GM21423 (cell line): ENCODE measurements around the gene ZNF273.
"Not testable (repeated sequence)": the region's sequence is repeated elsewhere in the genome, so short reads cannot be mapped to it uniquely, and the experiment has no call there.

Source experiments
- ATAC-seq: cut with Tn5 transposase; IDR thresholded peaks from one replicate; pipeline ENCODE4 v1.9.1; 2021; ENCODE audit warnings: mild to moderate bottlenecking, moderate library complexity; ENCODE audit not compliant: unreplicated experiment

ZNF273 gene

DNA sequence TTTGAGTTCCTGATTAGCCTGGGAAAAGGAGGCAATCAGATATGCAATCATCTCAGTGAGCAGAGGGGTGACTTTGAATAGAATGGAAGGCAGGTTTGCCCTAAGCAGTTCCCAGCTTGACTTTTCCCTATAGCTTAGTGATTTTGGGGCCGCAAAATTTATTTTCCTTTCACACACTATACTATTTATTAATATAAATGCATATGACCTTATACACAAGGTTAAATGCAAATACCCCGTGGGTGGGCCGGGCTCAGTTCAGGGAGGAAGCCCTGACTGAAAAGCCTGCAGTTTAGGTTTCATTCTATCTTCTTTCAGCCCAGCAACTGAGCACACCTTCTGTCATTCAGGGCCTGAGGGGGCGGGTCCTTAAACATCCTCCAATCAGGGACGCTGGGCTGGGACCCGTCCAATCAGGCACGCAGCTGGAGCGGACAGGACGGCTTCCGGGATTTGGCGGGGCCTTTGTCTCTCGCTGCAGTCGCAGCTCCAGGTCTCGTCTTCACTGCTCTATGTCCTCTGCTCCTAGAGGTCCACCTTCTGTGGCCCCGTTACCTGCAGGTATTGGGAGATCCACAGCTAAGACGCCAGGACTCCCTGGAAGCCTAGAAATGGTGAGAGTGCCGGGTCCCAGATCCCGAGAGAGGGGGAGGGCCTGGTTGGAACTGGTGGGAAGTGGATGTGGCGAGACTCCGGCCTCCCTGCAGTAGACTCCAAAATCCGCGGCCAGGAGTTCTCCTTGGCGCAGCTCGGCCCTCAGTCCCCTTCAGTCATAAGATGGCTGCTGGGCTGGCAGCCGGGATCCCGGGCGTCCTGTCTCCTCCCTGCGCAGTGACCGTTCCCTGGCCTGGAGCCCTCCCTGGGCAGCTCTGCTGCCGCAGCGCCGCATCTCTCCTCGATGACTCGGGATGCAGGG is at the start of gene ZNF273:
TSS of gene ZNF273 (plus strand) at position 468 of the 916 bp plus-strand sequence. CDS start at position 513, 45 bp downstream.
- peak; percentile 99 for ATAC-seq

GRCh38 chr7:64853679-64854078 is 49.4 kb upstream of the ZNF273 start:
- ATAC-seq = no peak

DNA sequence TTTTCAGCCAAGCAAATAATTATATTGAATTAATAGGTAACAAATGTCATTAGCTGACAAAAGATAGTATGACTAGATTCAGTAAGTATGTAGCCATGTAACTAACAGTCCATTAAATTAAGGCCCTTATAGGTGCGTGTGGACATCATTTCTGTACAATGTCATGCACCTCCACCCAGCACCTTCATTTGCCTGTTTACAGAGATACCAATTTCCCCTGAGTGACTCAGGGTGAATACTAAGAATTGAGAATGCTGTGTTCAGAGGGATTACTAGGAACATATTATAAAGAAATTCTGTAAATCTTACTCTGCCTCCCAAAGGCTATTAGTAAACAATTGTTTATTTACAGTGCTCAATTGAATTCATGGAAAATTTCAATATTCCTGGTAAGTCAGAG is 48.1 kb upstream of the ZNF273 start:
- no peak for ATAC-seq

- ATAC-seq = no peak
Measured at GRCh38 chr7:64863021-64863420, 40.1 kb upstream of the ZNF273 start.

GRCh38 chr7:64863530-64863929 is 39.5 kb upstream of the ZNF273 start:
- not testable (repeated sequence) for ATAC-seq

GRCh38 chr7:64863969-64864368 is 39.1 kb upstream of the ZNF273 start:
- ATAC-seq = no peak

GRCh38 chr7:64867863-64868440 is 35.1 kb upstream of the ZNF273 start:
- no peak for ATAC-seq

GRCh38 chr7:64868499-64868898 is 34.6 kb upstream of the ZNF273 start:
- ATAC-seq = no peak

DNA sequence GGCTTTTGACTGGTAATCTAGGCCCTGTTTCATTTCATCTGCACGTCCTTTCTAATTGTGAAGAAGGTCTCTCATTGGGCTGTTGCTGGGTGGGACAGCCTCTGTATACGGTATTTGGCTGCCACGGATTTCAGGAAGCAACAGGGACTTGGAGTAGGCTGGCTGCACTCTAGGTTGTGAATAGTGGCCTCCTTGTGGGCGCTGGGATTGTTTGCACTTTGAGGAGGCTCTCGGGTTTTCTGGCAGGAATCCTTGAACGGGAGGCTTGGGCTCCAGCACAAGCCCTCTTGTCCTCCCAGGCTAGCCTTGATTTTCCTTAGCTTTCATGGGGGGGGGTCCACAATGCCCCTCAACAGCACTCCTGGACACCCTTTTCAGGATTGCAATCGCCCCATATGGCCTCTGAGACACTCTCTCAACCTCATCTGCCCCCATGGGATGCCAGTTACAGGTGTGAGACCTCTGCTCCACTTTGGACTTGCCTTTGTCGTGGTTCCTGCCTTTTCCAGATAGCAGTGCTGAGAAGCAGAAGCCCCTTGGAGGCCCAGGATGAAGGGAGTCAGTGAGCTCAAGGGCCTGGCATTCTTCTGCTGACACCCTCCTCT is 33.9 kb upstream of the ZNF273 start:
- no peak for ATAC-seq

- no peak for ATAC-seq
Measured at GRCh38 chr7:64869912-64870562, 33.0 kb upstream of the ZNF273 start.

- ATAC-seq = no peak
Measured at GRCh38 chr7:64870656-64871055, 32.4 kb upstream of the ZNF273 start.

DNA sequence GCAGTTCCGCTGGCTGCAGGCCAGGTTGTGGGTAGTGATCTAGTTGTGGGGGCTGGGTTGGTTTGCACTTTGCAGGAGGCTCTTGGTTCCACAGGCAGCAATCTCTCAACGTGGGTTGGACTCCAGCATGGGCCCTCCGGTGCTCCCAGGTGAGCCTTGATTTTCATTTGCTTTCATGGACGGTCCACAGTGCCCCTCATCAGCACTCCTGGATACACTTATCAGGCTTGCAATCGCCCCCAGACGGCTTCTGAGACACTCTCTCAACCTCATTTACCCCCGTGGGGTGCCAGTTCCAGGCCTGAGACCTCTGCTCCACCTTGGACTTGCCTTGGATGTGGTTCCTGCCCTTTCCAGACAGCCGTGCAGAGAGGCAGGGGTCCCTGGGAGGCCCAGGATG is 31.3 kb upstream of the ZNF273 start:
- no peak for ATAC-seq

DNA sequence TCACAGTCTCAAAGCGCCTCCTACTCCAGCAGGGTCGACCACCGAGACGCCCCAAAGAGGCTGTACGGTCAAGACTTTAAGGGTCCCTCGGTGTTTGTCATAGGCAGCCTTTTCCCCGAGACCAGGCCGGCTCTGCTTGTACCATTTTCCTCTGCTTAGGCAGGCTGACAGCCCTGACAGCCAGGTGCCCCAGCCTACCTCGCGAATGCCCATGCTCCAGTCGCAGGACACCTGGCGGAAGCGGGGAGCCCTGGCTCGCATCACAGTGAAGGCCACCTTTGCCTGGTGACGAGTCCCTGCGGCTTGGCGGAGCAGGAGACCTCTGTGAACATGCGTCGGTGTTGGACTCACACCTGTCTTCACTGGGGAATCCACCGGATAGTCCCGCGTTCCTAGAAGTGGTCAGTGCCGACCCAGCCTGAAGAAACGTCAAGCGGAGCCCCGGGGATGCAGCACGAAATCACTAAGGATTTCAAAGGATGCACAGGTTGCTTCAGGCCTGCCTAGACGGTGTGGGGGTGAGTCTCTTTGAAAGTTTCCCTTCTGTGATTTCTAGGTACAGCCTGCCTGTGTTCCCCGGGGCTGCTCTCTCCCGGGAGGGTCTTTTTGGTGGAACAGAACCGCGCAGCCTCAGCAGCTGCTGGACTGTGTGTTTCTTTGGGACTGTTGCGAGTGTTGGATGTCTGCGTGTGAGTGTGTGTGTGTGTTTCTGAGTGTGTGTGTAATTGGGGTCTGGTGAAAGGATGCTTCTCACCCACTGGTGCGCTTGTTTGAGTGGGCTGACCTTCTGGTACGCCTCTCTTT is 30.5 kb upstream of the ZNF273 start:
- ATAC-seq = no peak

DNA sequence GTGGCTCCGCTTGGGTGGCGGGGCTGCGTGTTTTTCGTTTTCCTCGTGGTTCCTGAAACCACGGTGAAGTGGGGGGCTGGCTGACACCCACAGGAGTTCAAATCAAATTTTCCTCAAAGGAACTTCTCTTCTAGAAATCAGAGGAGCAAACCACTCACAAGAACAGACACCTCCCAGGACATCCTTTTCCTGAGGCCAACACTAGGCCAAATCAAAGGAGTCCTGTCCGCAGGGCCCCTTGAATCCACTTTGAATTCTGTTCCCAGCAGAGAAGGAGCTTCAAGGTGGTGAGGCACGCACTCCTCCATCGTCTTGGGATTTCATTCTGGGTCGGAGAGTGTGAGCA is 29.9 kb upstream of the ZNF273 start:
- no peak for ATAC-seq

- no peak for ATAC-seq
Measured at GRCh38 chr7:64873517-64873916, 29.6 kb upstream of the ZNF273 start.

DNA sequence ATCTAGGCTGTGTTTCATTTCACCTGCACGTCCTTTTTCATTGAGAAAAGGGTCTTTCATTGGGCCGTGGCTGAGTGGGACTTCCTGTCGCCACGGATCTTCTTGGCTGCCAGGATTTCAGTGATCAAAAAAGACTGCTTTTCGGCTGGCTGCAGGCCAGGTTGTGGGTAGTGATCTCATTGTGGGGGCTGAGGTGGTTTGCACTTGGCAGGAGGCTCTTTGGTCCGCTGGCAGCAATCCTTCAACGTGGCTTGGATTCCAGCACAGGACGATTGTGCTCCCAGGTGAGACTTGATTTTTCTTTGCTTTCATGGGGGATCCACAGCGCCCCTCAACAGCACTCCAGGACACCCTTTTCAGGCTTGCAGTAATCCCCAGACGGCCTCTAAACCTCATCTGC is 29.0 kb upstream of the ZNF273 start:
- ATAC-seq = no peak

DNA sequence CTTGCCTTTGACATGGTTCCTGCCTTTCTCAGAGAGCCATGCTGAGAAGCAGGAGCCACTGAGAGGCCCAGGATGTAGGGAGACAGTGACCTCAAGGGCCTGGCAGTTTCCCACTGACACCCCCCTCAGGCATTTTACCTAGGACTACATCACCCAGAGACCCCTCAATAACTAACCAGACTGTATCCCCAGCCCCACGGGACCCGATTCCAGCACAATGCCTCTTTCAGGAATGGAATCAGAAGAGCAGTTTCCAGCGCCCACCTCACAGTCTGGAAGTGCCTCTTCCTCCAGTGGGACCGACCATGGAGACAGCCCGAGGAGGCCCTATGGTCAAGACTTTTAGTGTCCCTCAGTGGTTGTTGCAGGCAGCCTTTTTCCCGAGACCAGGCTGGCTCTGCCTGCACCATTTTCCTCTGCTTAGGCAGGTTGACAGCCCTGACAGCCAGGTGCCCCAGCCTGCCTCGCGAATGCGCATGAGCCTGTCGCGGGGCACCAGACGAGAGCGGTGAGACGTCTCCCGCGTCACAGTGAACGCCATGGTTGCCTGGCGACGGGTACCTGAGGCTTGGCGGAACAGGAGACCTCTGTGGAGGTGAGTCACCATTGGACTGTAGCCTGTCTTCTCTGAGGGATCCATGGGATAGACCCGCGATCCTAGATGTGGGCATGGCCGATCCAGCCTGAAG is 28.4 kb upstream of the ZNF273 start:
- ATAC-seq = no peak

DNA sequence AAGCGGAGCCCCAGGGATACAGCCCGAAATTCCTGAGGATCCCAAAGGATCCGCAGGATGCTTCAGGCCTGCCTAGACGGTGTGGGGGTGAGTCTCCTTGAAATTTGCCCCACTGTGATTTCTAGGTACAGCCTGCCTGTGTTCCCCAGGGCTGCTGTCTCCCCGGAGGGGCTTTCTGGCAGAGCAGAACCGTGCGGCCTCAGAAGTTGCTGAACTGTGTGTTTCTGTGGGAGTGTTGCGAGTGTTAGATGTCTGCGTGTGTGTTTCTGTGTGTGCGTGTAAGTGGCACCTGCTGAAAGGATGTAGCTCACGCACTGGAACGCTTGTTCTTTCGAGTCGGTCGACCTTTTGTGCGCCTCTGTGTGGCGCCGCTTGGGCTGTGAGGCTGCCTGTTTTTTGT is 27.8 kb upstream of the ZNF273 start:
- ATAC-seq = no peak

DNA sequence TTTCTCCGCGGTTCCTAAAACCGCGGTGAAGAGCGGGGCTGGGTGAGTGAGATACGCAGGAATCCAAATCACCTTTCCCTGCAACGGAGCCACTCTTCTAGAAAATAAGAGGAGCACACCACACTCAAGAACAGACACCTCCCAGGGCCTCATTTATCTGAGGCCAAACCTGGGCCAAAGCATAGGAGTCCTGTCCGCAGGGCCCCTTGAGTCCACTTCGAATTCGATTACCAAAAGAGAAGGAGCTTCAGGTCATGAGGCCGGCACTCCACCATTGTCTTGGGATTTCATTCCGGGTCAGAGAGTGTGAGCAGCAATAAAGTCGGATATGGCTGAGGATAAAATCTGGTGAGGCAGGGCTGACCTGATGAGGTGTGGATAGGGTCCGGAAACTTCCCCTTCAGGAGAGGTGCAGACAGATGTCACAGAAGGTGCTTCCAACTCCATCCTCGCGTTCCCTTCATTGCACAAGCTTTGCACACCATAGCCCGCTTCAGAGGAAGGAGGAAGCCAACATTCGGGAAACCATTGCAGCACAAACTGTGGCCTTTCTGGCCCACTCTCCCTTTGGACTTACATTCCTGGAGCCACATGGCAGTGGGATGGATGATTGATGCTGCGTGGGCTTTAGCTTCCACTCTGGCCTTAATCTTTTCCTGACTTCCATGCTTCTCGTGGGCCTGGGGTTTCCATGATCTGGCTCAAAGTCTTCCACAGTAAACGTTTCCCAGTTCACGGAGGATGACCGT is 27.2 kb upstream of the ZNF273 start:
- ATAC-seq = no peak
